WERI-Rb-1 (cell line): ENCODE data around the gene FHOD3.

Experiments
- DNase-seq: peaks from one replicate; pipeline ENCODE4 v3.0.0-alpha.2; 2020
- H3K27ac ChIP-seq: fragments of 250-450 bp; sonication (Bioruptor Pico); 2 replicates; pipeline ENCODE4 v1.5.1; 2020; ENCODE audit warnings: mild to moderate bottlenecking, moderate library complexity
- H3K27me3 ChIP-seq: fragments of 250-450 bp; sonication (Bioruptor Pico); 2 replicates; pipeline ENCODE4 v1.5.1; 2021; ENCODE audit warnings: mild to moderate bottlenecking, low read depth, moderate library complexity; ENCODE audit not compliant: insufficient read depth, severe bottlenecking
- H3K36me3 ChIP-seq: fragments of 250-450 bp; sonication (Bioruptor Pico); 2 replicates; pipeline ENCODE4 v1.5.1; 2020; ENCODE audit warnings: mild to moderate bottlenecking, moderate library complexity
- H3K4me3 ChIP-seq: 2 replicates; pipeline ENCODE4 v1.5.1; 2011; ENCODE audit warnings: low read depth, mild to moderate bottlenecking, control low read depth, low read length
- H3K9me3 ChIP-seq: fragments of 250-450 bp; sonication (Bioruptor Pico); 2 replicates; pipeline ENCODE4 v1.5.1; 2021; ENCODE audit warnings: mild to moderate bottlenecking, moderate library complexity; ENCODE audit not compliant: severe bottlenecking
- CTCF ChIP-seq: IDR thresholded peaks from 2 replicates; pipeline ENCODE4 v1.5.1; 2011; ENCODE audit warnings: low read depth, mild to moderate bottlenecking, control low read depth, inconsistent platforms, low read length

The FHOD3 gene

GRCh38 chr18:36629836-36630235 is 332.3 kb downstream of the FHOD3 start:
- Histone ChIP-seq H3K4me3 (no peak overlapping the region), H3K27me3 (no peaks in the 10 kb centered on the region), H3K9me3 (no peaks in the 10 kb centered on the region), H3K36me3 (no peaks in the 10 kb centered on the region; the same call in 1 of the 2 replicates), H3K27ac (no peak overlapping the region)
- no peak for DNase-seq
- TF ChIP-seq CTCF, result no peak

GRCh38 chr18:36630917-36631316 is 333.4 kb downstream of the FHOD3 start:
- H3K4me3 ChIP-seq, result no peak overlapping the region
- H3K27ac ChIP-seq, result no peak overlapping the region
- no peak for DNase-seq
- H3K9me3 ChIP-seq, result no peaks in the 10 kb centered on the region
- no peak for TF ChIP-seq CTCF
- no peaks in the 10 kb centered on the region; the same call in 1 of the 2 replicates for H3K36me3 ChIP-seq
- no peaks in the 10 kb centered on the region for H3K27me3 ChIP-seq

GRCh38 chr18:36633961-36634412 is 336.5 kb downstream of the FHOD3 start:
- TF ChIP-seq CTCF, result no peak
- H3K36me3 ChIP-seq, result no peaks in the 10 kb centered on the region

GRCh38 chr18:36634573-36635216 is 337.2 kb downstream of the FHOD3 start:
- Histone ChIP-seq H3K4me3 (no peak overlapping the region), H3K9me3 (no peaks in the 10 kb centered on the region), H3K36me3 (no peaks in the 10 kb centered on the region), H3K27ac (no peak overlapping the region), H3K27me3 (no peaks in the 10 kb centered on the region)
- no peak for TF ChIP-seq CTCF
- DNase-seq, result no peak

More at GRCh38 chr18:36633961-36634412, 336.5 kb downstream of the FHOD3 start:
- Histone ChIP-seq H3K9me3 (no peaks in the 10 kb centered on the region), H3K4me3 (no peak overlapping the region), H3K27me3 (no peaks in the 10 kb centered on the region), H3K27ac (no peak overlapping the region)
- no peak for DNase-seq

- no peaks in the 10 kb centered on the region for H3K27me3 ChIP-seq
- no peak overlapping the region for H3K4me3 ChIP-seq
- no peak for TF ChIP-seq CTCF
- DNase-seq, result no peak
- H3K9me3 ChIP-seq, result no peaks in the 10 kb centered on the region
- no peak overlapping the region for H3K27ac ChIP-seq
- no peaks in the 10 kb centered on the region for H3K36me3 ChIP-seq
These were observed 338.0 kb downstream of the FHOD3 start for GRCh38 chr18:36635414-36636096.
